Fibroblast of the conjunctiva (primary cell): Measurements from ENCODE around the gene CLDN1.
"Not testable (repeated sequence)": the region's sequence is repeated elsewhere in the genome, so short reads cannot be mapped to it uniquely, and the experiment has no call there.

Experiments
- DNase-seq: peaks from one replicate; pipeline ENCODE4 v3.0.0-alpha.2; 2010; ENCODE audit warnings: low read depth

Gene CLDN1

DNA sequence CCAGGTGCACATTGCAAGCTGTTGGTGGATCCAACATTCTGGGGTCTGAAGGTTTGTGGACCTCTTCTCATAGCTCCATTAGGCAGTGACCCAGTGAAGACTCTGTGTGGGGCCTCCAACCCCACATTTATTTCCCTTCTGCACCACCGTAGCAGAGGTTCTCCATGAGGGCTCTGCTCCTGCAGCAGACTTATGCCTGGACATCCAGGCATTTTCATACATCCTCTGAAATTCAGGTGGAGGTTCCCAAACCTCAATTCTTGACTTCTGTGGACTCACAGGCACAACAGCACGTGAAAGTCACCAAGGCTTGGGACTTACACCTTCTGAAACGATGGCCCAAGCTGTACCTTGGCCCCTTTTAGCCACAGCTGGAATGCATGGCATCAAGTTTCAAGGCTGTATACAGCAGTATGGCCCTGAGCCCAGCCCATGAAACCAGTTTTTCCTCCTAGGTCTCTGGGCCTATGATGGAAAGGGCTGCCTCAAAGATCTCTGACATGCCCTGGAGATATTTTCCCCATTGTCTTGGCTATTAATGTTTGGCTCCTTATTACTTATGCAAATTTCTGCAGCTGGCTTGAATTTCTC, 30.2 kb downstream of the CLDN1 start:
- DNase-seq, result no peak

DNA sequence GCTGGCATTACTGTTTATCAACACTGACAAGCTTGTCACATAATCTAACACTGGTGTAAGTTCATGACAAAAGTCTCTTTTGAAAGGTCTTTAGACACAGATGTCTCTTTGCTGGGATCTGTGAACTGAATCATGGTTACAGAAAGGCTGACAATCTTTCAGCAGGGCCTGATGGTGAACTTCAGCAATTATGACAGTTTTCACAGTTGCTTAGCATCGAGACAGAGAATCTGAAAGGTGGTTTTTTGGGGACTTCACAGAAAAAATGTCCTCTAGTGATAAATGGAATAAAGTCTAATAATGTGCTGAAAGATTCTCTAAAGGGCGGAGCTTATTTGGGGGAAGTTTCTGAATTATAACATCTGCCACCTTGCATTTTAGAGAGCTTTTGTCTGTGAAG, 32.3 kb downstream of the CLDN1 start:
- DNase-seq, result no peak

DNA sequence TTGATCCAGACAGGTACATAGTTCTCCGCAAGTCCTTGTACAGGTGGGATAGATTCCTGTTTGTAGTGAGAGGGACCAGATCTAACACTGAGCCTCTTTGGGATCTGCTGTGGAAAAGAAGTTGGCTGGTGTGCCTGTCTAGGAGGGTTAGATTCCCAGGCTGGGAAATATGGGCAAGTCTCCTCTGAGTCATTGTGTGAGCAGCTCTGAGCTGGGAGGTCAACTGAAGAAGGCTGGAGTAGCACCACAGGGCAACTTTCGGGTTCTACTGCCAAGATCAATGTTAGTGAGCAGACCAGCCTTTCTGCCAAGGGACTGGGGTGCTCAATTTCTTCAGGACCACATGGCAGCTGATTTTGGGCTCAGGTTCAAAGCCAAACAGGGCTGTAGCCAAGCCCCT, 33.4 kb downstream of the CLDN1 start:
- DNase-seq, result no peak

DNA sequence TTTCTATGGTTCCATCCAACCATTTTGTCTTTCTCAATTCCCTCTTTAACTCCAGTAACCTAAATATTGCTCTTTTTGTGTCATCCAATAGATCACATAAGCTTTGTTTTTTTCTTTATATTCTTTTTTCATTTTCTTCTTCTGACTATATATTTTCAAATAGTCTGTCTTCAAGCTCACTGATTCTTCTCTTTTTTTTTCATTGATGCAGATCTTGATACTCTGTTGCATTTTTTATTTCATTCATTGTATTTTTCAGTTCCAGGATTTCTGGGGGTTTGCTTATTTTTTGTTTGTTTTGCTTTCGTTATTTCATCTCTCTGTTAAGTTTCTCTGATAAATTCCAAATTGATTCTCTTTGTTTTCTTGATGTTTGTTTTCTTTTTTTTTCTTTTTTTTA, 36.2 kb downstream of the CLDN1 start:
- no peak for DNase-seq

DNA sequence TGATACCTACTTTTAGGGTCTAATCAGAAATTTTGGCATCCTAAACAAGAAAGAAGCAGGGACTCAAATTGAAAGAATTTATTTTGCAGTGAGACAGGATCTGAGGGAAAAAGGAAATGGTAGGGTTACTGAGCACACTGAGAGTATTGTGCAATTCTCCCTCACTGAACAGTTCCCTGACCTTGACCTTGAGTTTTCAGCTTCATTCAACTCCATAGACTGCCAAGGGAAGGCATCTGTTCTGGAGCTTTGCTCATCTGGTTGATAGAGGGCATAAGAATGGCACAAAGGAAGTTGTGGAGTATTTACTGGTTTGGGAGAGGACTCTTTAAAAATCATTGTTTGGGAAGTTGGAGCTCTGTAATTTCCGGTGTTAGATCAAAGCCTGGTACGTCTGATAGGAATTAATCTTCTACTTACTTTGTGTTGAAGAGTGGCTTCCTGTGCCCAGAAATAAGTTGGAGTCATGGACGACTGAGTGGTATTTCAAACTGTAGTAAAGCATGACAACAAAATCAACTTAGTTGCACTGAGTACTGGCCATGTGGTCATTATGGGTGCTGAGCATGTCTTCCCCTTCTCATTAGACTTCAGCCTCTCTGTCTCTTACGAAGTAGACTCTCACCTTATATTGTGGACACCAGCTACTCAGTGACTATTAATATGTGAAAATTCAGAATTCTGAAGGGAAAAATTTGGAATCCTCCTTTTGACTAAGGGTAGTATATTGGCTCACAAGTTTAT, 40.8 kb downstream of the CLDN1 start:
- DNase-seq, result peak; percentile 22

DNA sequence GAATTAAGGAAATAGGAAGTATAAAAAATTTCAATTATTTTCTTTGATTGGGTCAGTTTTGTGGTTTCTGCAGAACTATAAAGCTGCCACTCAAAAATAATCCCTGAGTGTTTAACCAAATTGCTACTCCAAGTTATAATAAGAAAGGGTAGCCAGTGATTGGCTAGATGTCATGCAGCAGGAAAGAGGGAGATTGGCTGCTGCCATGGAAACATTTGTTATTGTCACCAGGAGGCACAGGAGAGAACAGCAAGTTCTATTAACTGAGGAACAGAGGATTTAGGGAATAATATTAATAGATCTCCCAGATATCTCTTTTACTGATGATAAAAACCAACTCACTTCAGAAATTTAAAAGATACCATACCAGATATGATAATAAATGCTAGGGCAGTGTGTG, 42.6 kb downstream of the CLDN1 start:
- DNase-seq, result no peak

DNA sequence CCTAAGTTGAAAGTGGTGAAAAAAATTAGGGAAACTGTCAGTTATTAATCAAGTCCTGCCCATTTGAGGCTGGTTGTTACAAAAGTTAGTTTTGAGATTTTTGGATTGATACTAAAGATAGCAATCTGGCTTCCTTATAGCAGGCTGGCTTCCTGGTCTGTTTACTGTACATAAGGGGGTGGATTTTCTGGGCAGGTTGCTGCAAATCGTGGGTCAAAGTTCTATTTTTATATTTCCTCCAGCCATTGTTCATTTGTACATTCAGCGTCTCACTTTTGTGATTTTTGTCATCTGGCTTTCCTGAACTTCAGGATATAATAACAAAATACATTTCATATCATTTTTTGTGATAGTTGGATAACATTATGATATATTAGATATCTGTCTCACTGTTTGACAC, 49.5 kb downstream of the CLDN1 start:
- no peak for DNase-seq

DNA sequence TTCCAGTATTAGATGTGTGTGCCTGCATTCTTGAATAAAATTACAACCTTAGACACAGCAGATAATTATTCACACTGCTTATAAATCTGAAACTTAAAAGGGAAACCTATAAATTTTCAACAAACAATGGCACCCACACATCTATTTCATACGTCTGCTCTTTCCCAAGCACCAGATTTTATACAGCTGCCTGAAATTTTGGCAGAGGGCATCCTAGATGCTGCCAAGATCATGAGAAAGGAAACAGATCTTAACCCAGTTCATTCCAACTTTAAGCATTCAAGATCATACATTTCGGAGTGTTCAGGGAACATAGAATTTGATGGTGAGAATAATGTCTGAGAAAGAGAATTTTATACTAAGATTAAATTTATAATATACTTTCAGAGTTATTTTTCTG, 53.1 kb downstream of the CLDN1 start:
- no peak for DNase-seq

DNA sequence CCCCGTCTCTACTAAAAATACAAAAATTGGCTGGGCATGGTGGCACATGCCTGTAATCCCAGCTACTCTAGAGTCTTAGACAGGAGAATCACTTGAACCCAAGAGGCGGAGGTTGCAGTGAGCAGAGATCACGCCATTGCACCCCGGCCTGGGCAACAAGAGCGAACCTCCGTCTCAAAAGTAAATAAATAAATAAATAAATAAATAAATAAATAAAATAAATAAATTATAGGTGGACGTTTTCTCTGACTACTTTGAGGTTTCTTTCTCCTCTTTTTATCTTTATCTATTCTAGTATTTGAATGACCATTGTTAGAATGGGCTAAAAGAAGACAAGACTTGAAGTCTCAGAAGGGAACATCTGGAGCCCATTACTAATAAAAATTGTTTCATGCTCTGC, 54.8 kb downstream of the CLDN1 start:
- not testable (repeated sequence) for DNase-seq

DNA sequence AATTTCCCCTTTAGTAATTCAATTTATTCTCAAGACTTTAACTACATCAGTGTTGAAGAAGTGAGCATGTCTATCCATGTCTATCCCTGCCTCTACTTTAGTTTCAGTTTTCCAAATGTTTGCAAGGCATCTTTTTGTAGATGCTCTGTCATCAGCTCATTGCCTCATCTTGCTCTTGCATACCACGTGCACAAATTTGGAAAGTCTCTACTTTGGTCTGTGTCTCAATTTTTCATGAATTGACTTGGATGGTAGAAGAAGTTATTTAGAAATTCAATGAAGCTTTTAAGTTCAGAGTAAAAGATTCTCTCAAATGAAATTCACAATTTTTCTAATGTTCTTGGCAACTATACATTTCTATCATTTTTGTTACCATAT, 55.3 kb downstream of the CLDN1 start:
- DNase-seq, result no peak

DNA sequence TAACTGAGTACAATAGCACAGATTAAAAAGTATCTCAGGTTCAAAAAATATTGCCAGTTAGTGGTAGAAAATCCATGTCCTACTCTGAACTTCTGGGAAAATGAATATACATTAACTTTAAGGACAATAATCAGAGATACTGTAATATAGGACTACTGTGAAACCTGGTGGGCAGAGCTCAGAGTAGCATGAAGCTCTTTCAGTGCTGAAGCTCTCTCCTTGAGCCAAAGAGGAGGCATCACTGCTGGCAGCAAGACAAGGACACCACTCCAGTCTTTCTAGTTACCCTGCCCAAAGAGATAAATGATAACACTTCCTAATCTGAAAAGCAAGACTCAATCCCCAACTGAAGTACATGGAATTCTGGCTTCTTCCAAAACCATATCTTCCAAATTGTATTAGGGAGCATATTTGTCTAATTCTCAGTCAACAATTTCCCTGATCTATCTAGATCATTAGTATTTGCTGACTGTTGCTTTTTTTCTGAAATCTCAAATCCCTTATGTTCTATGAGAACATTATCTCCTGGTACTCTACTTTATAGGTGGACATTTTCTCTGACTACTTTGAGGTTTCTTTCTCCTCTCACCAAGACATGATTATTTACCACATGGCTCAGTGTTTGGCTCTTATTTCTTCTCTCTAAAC, 55.9 kb downstream of the CLDN1 start:
- no peak for DNase-seq

DNA sequence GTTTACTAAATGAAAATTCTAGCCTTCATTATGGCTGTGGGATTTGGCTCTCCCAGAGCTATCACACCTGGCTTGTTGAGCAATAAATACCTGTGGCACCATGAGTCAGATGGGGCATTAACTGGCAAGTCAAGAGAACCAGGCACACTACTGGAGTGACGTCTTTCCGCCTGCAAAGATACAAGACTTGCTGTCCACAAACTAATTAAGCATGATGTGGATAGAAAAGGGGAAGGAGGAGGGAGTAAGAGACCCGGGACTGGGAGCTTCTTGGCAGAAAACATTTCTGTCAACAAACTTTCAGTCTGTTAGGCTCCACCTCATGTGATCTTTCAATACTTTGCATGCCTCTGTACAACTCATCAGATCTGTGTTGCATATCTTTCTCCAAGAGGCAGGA, 56.5 kb downstream of the CLDN1 start:
- no peak for DNase-seq

DNA sequence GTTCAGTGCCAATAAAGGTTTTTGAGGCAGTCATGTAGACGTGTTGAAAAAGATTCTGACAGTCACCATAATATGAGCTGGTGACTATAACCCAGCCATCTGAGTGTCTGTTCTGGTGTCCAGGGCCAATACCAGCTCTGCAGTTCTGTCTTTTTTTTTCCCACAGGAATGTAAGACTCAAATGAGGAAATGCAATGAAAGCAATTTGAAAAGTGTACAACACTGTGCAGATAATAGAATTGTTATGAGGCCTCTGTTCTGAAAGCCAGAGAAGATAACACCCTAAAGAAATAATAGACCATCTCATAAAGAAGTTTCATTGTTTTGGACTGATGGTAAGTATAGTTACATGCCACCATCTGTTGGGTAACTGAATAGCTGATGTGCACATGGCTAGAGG, 57.1 kb downstream of the CLDN1 start:
- DNase-seq, result no peak

DNA sequence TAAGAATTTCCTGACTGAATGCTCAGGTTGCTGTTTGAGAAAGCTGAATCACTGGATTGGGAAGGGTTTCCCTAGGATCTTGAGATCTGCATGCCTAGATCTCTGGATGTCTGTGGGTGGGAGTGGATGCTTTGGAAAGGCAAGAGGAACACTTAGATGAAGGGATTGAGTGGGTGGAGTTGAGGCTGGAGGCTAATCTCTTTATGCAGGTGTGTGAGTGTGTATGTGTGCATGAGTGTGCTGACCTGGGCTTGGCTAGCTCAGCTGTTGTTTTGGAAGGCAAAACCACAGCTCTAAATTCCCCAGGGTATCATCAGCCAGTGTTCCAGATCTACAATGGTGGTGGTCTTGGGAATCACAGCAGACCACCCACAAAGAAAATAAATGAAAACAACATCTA, 60.5 kb downstream of the CLDN1 start:
- DNase-seq, result no peak

DNA sequence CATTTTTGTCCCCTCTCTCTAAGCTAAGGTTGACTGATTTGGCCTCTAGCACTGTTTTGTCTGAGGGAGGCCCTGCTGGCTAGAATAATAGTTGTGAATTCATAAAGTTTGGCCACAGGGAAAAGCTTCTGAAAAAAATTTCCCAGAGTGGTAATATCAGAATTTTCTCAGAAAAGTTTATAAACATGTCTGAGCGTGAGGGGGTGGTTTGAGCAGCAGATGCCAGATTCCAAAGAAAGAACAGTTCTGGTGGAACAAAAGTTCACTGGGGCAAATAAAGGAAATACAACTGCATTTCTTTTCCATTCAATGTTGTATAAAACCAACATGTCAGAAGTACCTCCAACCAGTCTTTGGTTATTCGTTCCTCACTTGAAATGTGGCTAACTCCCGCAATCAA, 61.2 kb downstream of the CLDN1 start:
- DNase-seq, result no peak

DNA sequence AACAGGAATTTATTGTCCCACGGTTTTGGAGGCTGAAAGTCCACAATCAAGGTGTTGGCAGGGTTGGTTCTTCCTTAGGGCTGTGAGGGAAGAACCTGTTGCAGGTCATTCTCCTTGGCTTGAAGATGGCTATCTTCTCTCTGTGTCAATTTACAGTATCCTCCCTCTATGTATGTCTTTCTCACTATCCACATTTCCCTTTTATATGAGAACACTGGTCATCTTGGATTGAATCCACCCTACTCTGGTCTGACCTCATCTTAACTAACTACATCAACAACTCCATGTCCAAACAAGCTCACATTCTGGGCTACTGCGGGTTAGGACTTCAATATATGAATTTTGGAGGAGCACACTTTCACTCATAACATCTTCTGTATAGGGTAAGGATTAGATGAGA, 61.9 kb downstream of the CLDN1 start:
- no peak for DNase-seq

DNA sequence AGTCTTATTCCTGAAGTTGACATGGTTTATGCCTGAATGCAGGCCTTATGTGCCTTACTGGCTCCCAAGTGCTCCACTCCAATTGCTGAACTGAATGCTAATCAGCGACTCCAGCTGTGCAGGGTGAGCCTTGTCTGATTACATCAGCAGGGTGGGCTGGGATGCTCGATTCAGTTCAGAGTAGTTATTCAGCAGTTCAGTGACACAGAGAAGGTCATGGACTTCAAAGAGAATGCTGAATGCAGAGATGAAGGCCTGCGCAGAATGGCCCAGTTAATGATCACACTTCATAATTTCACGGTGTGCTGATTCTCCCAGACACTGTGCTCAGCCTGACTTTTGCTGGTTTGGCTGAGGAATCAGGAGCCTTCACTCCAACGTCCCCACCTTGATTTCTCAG, 63.6 kb downstream of the CLDN1 start:
- no peak for DNase-seq
